H1 (cell line): ENCODE measurements around the gene NARS2. TPM values are rescaled to one million over a fixed set of nuclear protein-coding genes. Genes with fewer than 3 reads are reported as not detected.

Experiments used
- NANOG ChIP-seq: IDR thresholded peaks from 2 replicates; pipeline ENCODE4 v1.6.1; 2011; ENCODE audit warnings: low read length, low read depth, mild to moderate bottlenecking, inconsistent platforms; ENCODE audit not compliant: insufficient read depth, poor library complexity, severe bottlenecking
- polyA plus RNA-seq, 7 experiments: library from polyadenylated mRNA; depleted of rRNA in 3 of 7; stranded (reverse) in 5 of 7; unstranded in 2 of 7; fragments of >200 nt in 5 of 7; fragments of 200-250 nt in 2 of 7; gene quantifications; 1 replicate in 5 of 7; 2 replicates in 1 of 7; 4 replicates in 1 of 7; pipeline versions ENCODE4 v1.2.1 to v1.2.3, GENCODE V29; 2011 to 2013; ENCODE audit warnings: missing spikeins in 2 of 7, mixed read lengths in 2 of 7
- total RNA-seq: library from RNA; stranded (reverse); fragmentation: NEBNext Ultra II Directional; extraction: Animal tissue kit (Norgen Biotek cat#: 25700); gene quantifications from 2 replicates; pipeline ENCODE4 v1.2.1, GENCODE V29; 2021

The NARS2 gene
- total and polyA plus RNA-seq, 2 of the 8 experiments (the other 6 are each of a cell fraction or from before 2014, with no cell fraction given) = 26.2 to 51.6 TPM

- no peak for TF ChIP-seq NANOG
Observed at GRCh38 chr11:78438298-78438975, 136.2 kb downstream of the NARS2 start (continued).
